GM12865 (cell line): ENCODE measurements around the gene PTER.

ENCODE experiments used
- DNase-seq: peaks from one replicate; pipeline ENCODE4 v3.0.0; 2010; ENCODE audit warnings: low read depth
- H3K4me3 ChIP-seq: 2 replicates; pipeline ENCODE4 v1.5.1; 2011; ENCODE audit warnings: mild to moderate bottlenecking, low read depth, low read length, control low read depth
- CTCF ChIP-seq: IDR thresholded peaks from 2 replicates; pipeline ENCODE4 v1.5.1; 2011; ENCODE audit warnings: low read length, control low read depth, low read depth, inconsistent platforms; ENCODE audit not compliant: insufficient read depth; ENCODE audit errors: missing control alignments

The PTER gene

GRCh38 chr10:16436758-16437539, at the start of gene PTER:
Gene PTER (plus strand): TSS chr10:16437010. CDS start chr10:16484385, 47,375 bp downstream.
- DNase-seq = peak; percentile 98
- no peak for TF ChIP-seq CTCF
- peak within 1 kb of the TSS; percentile 80 for H3K4me3 ChIP-seq

- no peak for DNase-seq
- no peak overlapping the region for H3K4me3 ChIP-seq
- TF ChIP-seq CTCF = no peak
Measured at GRCh38 chr10:16392531-16393069, 44.2 kb upstream of the PTER start.

- DNase-seq = no peak
- H3K4me3 ChIP-seq = no peak overlapping the region
- no peak for TF ChIP-seq CTCF
Measured at GRCh38 chr10:16393271-16393858, 43.4 kb upstream of the PTER start.

GRCh38 chr10:16401416-16401815, 35.4 kb upstream of the PTER start:
- DNase-seq = no peak
- H3K4me3 ChIP-seq = no peak overlapping the region
- no peak for TF ChIP-seq CTCF

- no peak for TF ChIP-seq CTCF
- DNase-seq = no peak
- no peak overlapping the region for H3K4me3 ChIP-seq
Measured at GRCh38 chr10:16408379-16408778, 28.4 kb upstream of the PTER start.

- TF ChIP-seq CTCF = no peak
Measured at GRCh38 chr10:16417341-16417740, 19.5 kb upstream of the PTER start.

More at GRCh38 chr10:16417341-16417740, 19.5 kb upstream of the PTER start:
- DNase-seq = no peak
- no peak overlapping the region for H3K4me3 ChIP-seq
